ENCODE data around the gene RASA1.

- TF ChIP-seq POLR2A (IDR thresholded peaks at IDR 0.05; ENCODE audit: low read length): no peak
- TF ChIP-seq GATA1 (IDR thresholded peaks at IDR 0.05; ENCODE audit: low read depth, low read length): no peak
Observed at GRCh38 chr5:87408204-87408603, 140.5 kb downstream of the RASA1 start.

Data from erythroblast (primary cell).